Bronchial epithelial cell (primary cell): ENCODE measurements around the gene MAPRE3. TPM values are rescaled to one million over a fixed set of nuclear protein-coding genes. Genes with fewer than 3 reads are reported as not detected.

Experiments used
- DNase-seq: peaks from one replicate; pipeline ENCODE4 v3.0.0-alpha.2; 2010; ENCODE audit warnings: low read depth
- FAIRE-seq: peaks from 2 replicates; lab custom pipeline; 2011; peaks lifted over from hg19 to GRCh38; lab: Jason Lieb, UNC
- H3K27me3 ChIP-seq: 2 replicates; pipeline ENCODE4 v1.5.1; 2011; ENCODE audit warnings: low read length; ENCODE audit not compliant: control insufficient read depth, insufficient read depth
- H3K36me3 ChIP-seq: 2 replicates; pipeline ENCODE4 v1.5.1; 2011; ENCODE audit warnings: low read length; ENCODE audit not compliant: control insufficient read depth, insufficient read depth
- H3K4me3 ChIP-seq: 2 replicates; pipeline ENCODE4 v1.5.1; 2011; ENCODE audit warnings: mild to moderate bottlenecking, low read depth, low read length, control low read depth
- CTCF ChIP-seq: IDR thresholded peaks from 2 replicates; pipeline ENCODE4 v1.5.1; 2011; ENCODE audit warnings: mild to moderate bottlenecking, moderate library complexity, low read length, control low read depth, inconsistent platforms; ENCODE audit not compliant: insufficient read depth, severe bottlenecking
- total RNA-seq: library from RNA; depleted of rRNA; stranded (reverse); fragments of >200 nt; gene quantifications from 2 replicates; pipeline ENCODE4 v1.2.1, GENCODE V29; 2014

MAPRE3 gene
- total RNA-seq, 1 donor from 2014 or later, result 1.6 TPM

GRCh38 chr2:27039871-27040270 is 69.4 kb downstream of the MAPRE3 start:
- no peak for TF ChIP-seq CTCF
- no peaks in the 10 kb centered on the region for H3K27me3 ChIP-seq
- H3K36me3 ChIP-seq, result peaks cover 42% of the 10 kb centered on the region
- DNase-seq (no peak), FAIRE-seq (no peak)
- no peak overlapping the region for H3K4me3 ChIP-seq

- no peak for FAIRE-seq
- no peak for DNase-seq
- no peak overlapping the region for H3K4me3 ChIP-seq
- TF ChIP-seq CTCF, result no peak
- H3K27me3 ChIP-seq, result no peaks in the 10 kb centered on the region
- H3K36me3 ChIP-seq, result peaks cover 38% of the 10 kb centered on the region
Measured at GRCh38 chr2:27040282-27040681, 69.8 kb downstream of the MAPRE3 start.

GRCh38 chr2:27041752-27042151 is 71.3 kb downstream of the MAPRE3 start:
- FAIRE-seq (no peak), DNase-seq (no peak)
- H3K27me3 ChIP-seq, result no peaks in the 10 kb centered on the region
- no peak for TF ChIP-seq CTCF
- H3K4me3 ChIP-seq, result no peak overlapping the region
- H3K36me3 ChIP-seq, result peaks cover 28% of the 10 kb centered on the region

- no peak for TF ChIP-seq CTCF
- H3K27me3 ChIP-seq, result no peaks in the 10 kb centered on the region
- DNase-seq, result no peak
- no peak for FAIRE-seq
- peaks cover 24% of the 10 kb centered on the region for H3K36me3 ChIP-seq
- H3K4me3 ChIP-seq, result no peak overlapping the region
Measured at GRCh38 chr2:27042159-27042661, 71.8 kb downstream of the MAPRE3 start.

GRCh38 chr2:27042985-27043634 is 72.7 kb downstream of the MAPRE3 start:
- no peak for DNase-seq
- no peak for TF ChIP-seq CTCF
- Histone ChIP-seq H3K4me3 (no peak overlapping the region), H3K36me3 (peaks cover 15% of the 10 kb centered on the region), H3K27me3 (no peaks in the 10 kb centered on the region)
- no peak for FAIRE-seq
